Breast epithelium (tissue), 4 donors: ENCODE measurements around the gene ZNF831. TPM values are rescaled to one million over a fixed set of nuclear protein-coding genes. Genes with fewer than 3 reads are reported as not detected.

ENCODE experiments used
- DNase-seq, 2 donors: peaks; one replicate each; pipeline ENCODE4 v3.0.0-alpha.2; 2019; ENCODE audit warnings: low spot score in 2 of 2
- H3K27ac ChIP-seq, 2 donors: fragments of 200-600 bp; sonication (generic) in 1 of 2; one replicate each; pipeline ENCODE4 v1.5.1; 2016 to 2019; ENCODE audit warnings: mild to moderate bottlenecking in 1 of 2
- H3K27me3 ChIP-seq, 2 donors: fragments of 200-600 bp; sonication (generic) in 1 of 2; one replicate each; pipeline versions ENCODE4 v1.5.1 to v1.6.0; 2017 to 2019; ENCODE audit warnings: control low read depth in 1 of 2, mild to moderate bottlenecking in 1 of 2
- H3K36me3 ChIP-seq: fragments of 200-600 bp; one replicate; pipeline ENCODE4 v1.5.1; 2019
- H3K4me1 ChIP-seq, 2 donors: fragments of 200-600 bp; sonication (generic); one replicate each; pipeline ENCODE4 v1.5.1; 2016 to 2019; ENCODE audit warnings: control low read depth in 1 of 2
- H3K4me3 ChIP-seq, 3 donors: fragments of 200-600 bp; sonication (generic); 1 replicate in 2 of 3; 2 replicates in 1 of 3; pipeline ENCODE4 v1.5.1; 2016 to 2019; ENCODE audit warnings: mild to moderate bottlenecking in 3 of 3, moderate library complexity in 2 of 3
- H3K9me3 ChIP-seq, 2 donors: fragments of 200-600 bp; sonication (generic) in 1 of 2; one replicate each; pipeline ENCODE4 v1.5.1; 2016 to 2019; ENCODE audit warnings: control low read depth in 1 of 2
- CTCF ChIP-seq, 3 donors: fragments of 450-650 bp; IDR thresholded peaks; one replicate each; pipeline ENCODE4 v1.5.1; 2016 to 2017; ENCODE audit warnings: antibody characterized with exemption in 3 of 3, mild to moderate bottlenecking in 3 of 3, moderate library complexity in 3 of 3
- POLR2A ChIP-seq: fragments of 450-650 bp; IDR thresholded peaks from one replicate; pipeline ENCODE4 v1.6.1; 2016; ENCODE audit warnings: antibody characterized with exemption, mild to moderate bottlenecking, moderate library complexity
- POLR2AphosphoS5 ChIP-seq, 3 donors: sonication (generic); formaldehyde crosslinking; IDR thresholded peaks; one replicate each; pipeline ENCODE4 v1.6.1; 2017; ENCODE audit warnings: antibody characterized with exemption in 3 of 3
- intact Hi-C: fragments of 100-400 bp; cut with DNase I; formaldehyde crosslinking; loops from one replicate; pipeline ENCODE4 v1.15.1; 2023; ENCODE audit warnings: low total_unique reads
- total RNA-seq, 3 donors: library from RNA; depleted of rRNA; stranded (reverse); fragments of >200 nt; gene quantifications; one replicate each; pipeline ENCODE4 v1.1.0, GENCODE V29; 2016

ZNF831 gene
- total RNA-seq, 3 donors from 2014 or later, result 0.48 to 1.6 (median 1.2) TPM

- Histone ChIP-seq H3K36me3 (no peaks in the 10 kb centered on the region), H3K4me1 (peaks cover 4 to 7% of the 10 kb centered on the region in 2 donors), H3K27me3 (peaks cover 4 to 19% of the 10 kb centered on the region in 2 donors), H3K4me3 (peak overlapping the region in 2 of 3 donors; percentile 62 to 81), H3K27ac (peak overlapping the region in 1 of 2 donors; percentile 82), H3K9me3 (no peaks in the 10 kb centered on the region)
- intact Hi-C loops, result loop anchor here (5.0 kb wide), 1 partner anchor 354 kb away; no protein-coding TSS in a partner anchor
- no peak for DNase-seq
- TF ChIP-seq CTCF (IDR thresholded peaks at IDR 0.05), result no peak
- TF ChIP-seq POLR2AphosphoS5 (IDR thresholded peaks at IDR 0.05), result no peak
- no peak for TF ChIP-seq POLR2A
These were observed 57.6 kb downstream of the ZNF831 start for GRCh38 chr20:59221049-59221706.

- Histone ChIP-seq H3K4me1 (peaks cover 4 to 7% of the 10 kb centered on the region in 2 donors), H3K9me3 (no peaks in the 10 kb centered on the region), H3K36me3 (no peaks in the 10 kb centered on the region), H3K27ac (peak overlapping the region; percentile 70 to 82), H3K4me3 (peak overlapping the region; percentile 51 to 81 (median 62)), H3K27me3 (peaks cover 4 to 20% of the 10 kb centered on the region in 2 donors)
- intact Hi-C loops, result loop anchor here (5.0 kb wide), 1 partner anchor 354 kb away; no protein-coding TSS in a partner anchor
- no peak for DNase-seq
- TF ChIP-seq POLR2A (no peak), POLR2AphosphoS5 (IDR thresholded peaks at IDR 0.05) (no peak), CTCF (IDR thresholded peaks at IDR 0.05) (no peak)
These were observed 58.2 kb downstream of the ZNF831 start for GRCh38 chr20:59221707-59222252.

- Histone ChIP-seq H3K27ac (peak overlapping the region; percentile 70 to 82), H3K27me3 (peaks cover 4 to 20% of the 10 kb centered on the region in 2 donors), H3K36me3 (no peaks in the 10 kb centered on the region), H3K4me1 (peaks cover 4 to 7% of the 10 kb centered on the region in 2 donors), H3K9me3 (no peaks in the 10 kb centered on the region), H3K4me3 (peak overlapping the region; percentile 51 to 81 (median 62))
- intact Hi-C loops, result loop anchor here (5.0 kb wide), 1 partner anchor 355 kb away; no protein-coding TSS in a partner anchor
- TF ChIP-seq POLR2A (no peak), POLR2AphosphoS5 (IDR thresholded peaks at IDR 0.05) (peak in 1 of 3 donors; percentile 28), CTCF (IDR thresholded peaks at IDR 0.05) (peak; percentile 53 to 88 (median 86))
- DNase-seq, result peak; percentile 60 to 70
These were observed 58.9 kb downstream of the ZNF831 start for GRCh38 chr20:59222253-59223181.

GRCh38 chr20:59223182-59223601 is 59.6 kb downstream of the ZNF831 start:
- intact Hi-C loops, result loop anchor here (5.0 kb wide), 1 partner anchor 356 kb away; no protein-coding TSS in a partner anchor
- Histone ChIP-seq H3K27ac (peak overlapping the region in 1 of 2 donors; percentile 9), H3K27me3 (peaks cover 4 to 20% of the 10 kb centered on the region in 2 donors), H3K4me3 (peak overlapping the region in 2 of 3 donors; percentile 62 to 81), H3K36me3 (no peaks in the 10 kb centered on the region), H3K9me3 (no peaks in the 10 kb centered on the region), H3K4me1 (peaks cover 4 to 7% of the 10 kb centered on the region in 2 donors)
- TF ChIP-seq POLR2A (no peak), POLR2AphosphoS5 (IDR thresholded peaks at IDR 0.05) (no peak), CTCF (IDR thresholded peaks at IDR 0.05) (no peak)
- DNase-seq, result no peak
